ENCODE results near the gene RAC3.

RAC3 gene

GRCh38 chr17:82031303-82031884, at the start of gene RAC3:
Gene RAC3, plus strand, starts transcription at chr17:82031678. Its CDS starts 84 bp downstream, at chr17:82031762.
- no peak for DNase-seq

- no peak for DNase-seq
These were observed 48.4 kb upstream of the RAC3 start for GRCh38 chr17:81983011-81983638.

GRCh38 chr17:81983639-81984373, 47.7 kb upstream of the RAC3 start:
- no peak for DNase-seq

GRCh38 chr17:81984773-81985410, 46.6 kb upstream of the RAC3 start:
- no peak for DNase-seq

GRCh38 chr17:81986606-81987005, 44.9 kb upstream of the RAC3 start:
- DNase-seq = no peak

DNA sequence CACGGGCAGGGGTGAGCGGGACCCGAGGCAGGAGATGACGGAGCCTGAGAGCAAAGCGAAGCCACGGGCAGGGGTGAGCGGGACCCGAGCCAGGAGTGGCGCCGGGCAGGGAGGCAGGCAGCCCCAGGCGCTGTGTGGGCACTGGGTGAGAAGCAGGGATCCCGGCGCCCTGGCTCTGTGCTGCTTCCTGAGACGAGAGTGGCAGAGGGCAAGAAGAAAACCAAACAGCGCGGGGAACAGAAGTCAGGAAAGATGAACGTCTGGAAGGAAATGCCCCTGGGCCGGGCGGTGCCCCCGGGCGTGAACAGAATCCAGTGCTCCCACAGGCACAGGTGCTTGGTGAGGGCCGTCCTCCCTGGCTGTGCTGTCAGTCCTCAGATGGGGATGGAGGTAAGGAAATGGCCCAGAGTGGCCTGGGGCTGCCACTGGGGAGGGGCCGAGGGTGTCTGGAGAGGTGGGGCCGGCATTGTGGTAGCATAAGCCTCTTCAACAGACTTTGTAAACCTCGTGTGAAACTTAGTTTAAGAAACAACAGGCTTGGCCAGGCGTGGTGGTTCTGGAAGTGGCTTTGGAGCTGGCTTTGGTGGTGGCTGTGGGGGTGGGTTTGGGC, 44.2 kb upstream of the RAC3 start:
- DNase-seq = no peak

GRCh38 chr17:81990836-81991683, 40.4 kb upstream of the RAC3 start:
- DNase-seq = no peak

DNA sequence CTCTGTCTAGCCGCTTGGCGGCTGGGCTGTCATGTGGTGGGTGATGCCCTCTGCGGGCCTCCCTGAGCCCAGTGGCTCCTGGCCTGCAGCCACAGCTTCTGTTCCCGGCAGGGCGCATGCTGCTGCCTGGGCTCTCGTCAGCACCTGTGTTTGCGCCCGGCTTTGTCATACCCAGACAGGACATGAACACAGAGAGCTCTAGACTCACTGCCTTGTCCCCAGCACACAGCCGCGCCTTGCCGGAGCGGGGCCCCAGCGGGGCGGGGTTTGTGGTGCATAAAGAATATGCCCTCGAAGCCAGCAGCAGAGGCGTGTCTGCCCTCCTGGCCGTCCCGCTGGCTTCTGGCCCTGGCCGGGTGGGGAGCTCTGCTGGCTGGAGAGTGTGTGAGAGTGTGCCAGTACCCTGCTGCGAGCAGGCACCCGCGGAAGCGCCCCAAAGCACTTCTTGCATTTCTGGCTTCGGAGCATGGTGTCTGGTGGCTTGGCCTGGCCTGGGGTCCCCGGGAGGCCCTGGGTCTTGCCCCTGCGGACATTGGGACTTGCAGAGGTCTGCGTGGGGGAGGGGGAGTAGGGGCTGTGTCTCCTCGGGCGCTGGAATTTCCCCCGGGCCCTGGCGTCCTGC, 39.7 kb upstream of the RAC3 start:
- no peak for DNase-seq

DNA sequence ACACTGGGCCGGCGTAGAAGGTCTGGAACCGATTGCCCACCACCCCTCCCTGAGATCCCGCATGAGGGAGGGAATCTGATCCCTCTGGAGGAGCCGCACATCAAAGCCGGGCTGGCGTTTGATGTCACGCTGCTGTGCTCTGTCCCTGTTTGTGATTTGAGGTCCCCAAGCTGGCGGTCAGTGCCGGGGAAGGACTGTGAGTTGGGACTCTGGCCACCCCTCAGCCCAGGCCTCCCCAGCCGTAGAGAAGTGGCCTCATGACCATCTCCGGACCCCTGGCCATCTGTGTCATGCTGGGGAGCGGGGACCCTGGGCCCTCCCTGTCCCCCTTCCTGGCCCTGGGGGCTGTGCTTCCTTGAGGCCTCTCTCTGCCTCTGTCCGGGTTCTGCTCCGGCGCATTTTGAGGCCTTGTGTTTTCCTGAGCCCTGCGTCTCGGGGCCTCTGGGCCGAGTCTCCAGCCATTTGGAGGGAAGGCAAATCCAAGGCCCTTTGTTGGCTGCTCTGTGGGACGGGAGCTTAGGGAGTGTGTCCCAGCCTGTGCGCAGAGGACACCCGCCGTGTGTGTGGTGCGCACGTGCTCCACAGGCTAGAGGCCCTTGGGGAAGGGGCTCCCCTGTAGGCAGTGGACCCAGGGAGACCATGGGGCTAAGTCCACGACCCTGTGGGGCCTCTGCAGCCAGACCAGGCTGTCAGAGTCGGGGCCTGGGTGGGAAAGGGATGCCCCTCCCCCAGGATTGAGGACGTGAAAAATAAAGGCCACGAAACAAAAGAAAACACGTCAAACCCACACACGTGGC, 39.0 kb upstream of the RAC3 start:
- no peak for DNase-seq

DNA sequence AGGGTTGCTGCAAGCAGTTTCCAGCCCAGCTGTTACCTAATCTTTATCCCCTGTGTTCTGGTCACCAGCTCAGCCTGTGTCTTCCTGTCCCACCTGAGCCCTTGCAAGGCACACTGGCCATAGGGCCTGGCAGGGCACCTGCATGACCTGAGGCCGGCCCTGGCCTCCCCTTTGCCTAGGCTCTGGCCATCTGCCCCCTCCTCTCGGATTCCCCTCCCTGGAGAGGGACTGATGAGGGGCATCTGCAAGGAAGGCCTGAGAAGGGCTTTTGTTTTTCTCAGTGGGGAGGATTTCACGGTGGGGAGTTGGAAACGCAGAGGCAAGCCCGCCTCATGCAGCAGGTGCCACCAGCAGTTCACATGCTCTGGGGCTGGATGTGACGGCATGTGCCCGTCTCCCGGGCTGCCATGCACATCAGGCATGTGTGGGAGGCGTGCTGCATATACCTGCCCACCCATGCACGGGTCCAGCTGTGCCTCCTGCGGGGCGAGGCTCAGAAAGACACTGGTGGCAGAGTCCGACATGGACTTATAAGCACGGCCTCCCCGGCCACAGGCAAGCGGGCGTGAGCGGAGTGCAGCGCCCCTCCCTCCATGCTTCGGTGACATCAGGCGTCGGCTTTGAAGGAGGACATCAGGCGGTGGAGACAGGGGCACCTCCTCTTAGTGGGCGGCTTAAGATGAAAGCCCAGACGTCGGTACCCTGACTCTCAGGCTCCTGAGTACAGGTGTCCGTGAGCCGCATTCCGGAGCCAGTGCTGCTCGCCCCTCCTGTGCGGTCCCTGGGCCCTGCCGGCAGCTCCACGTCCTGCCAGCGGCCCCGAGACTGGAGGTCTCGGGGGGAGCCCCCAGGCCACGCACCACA, 37.5 kb upstream of the RAC3 start:
- no peak for DNase-seq

DNA sequence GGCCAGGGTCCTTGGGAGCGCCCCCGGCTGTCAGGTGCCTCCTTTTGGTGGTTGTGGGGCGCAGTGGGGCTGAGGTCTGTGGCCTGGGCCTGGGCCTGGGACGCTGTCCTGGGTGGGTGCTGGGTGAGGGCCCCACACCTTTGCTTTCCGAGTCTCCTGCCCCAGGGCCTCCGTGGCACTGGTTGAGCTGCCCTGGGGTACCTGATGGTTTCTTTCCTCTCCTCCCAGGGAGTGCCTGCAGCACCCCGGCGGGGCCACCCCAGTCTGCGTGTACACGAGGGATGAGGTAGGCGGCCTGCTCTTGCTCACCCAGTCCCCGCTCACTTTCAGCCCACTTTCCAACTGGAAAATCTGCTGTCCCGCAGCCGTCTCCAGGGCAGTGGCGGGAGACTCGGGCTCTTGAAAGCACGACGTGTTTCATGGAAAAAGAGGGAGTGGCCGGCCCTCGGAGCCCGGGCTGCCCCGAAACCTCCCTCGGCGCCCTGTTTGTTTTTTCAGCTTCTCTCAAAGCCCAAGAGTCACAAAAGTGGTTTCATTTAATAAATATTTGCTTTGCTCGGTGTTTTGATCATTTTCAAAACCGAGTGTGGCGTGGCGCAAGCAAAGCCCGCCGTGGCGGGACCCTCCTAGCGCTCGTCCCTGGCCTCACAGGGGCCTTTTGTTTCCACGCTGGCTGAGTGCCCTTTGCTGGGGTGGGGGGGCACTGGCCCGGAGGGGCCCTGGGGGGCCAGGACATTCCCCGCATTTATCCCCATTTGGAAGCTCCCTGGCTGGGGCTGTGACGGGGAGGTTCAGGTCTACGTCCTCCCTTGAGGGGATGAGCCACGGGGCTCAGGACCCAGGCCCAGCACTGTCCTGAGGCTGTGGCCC, 36.6 kb upstream of the RAC3 start:
- DNase-seq = no peak

DNA sequence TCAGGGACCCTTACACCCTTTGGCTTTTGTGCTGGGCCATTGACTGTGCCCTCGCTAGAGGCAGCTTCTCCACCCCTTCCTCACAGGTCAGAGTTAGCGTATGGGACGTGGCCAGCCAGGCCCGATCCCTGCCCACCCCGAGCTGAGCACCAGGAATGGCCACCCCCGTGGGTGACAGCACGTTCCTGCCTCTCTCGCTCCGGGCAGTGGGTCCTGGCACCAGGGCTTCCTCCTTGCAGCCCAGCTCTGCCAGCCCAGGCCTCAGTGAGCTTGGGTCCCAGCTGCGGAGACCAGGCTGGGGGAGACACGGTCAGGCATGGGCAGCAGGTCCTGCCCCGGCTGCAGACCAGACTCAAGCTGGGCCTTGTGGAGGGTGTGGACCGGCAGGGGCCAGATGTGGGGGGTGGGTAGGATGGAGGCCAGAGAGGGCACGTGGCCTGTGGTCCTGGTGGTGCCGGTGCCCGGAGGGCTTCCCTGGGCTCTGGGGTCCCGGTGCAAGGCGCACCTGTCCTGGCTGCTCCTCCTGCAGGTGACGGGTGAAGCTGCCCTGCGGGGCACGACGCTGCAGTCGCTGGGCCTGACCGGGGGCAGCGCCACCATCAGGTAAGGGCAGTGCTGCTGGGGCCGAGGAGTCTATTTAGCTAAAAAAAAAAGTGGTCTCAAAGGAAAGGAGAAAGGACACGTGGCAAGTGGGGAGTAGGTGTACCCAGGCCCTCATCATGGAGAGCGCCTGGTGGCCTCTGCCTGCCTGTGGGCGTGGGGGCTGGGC, 35.8 kb upstream of the RAC3 start:
- DNase-seq = no peak

- DNase-seq = no peak
These were observed 35.2 kb upstream of the RAC3 start for GRCh38 chr17:81996232-81996756.

GRCh38 chr17:81996757-81997441, 34.6 kb upstream of the RAC3 start:
- DNase-seq = no peak

GRCh38 chr17:81998212-81998611, 33.3 kb upstream of the RAC3 start:
- DNase-seq = no peak

DNA sequence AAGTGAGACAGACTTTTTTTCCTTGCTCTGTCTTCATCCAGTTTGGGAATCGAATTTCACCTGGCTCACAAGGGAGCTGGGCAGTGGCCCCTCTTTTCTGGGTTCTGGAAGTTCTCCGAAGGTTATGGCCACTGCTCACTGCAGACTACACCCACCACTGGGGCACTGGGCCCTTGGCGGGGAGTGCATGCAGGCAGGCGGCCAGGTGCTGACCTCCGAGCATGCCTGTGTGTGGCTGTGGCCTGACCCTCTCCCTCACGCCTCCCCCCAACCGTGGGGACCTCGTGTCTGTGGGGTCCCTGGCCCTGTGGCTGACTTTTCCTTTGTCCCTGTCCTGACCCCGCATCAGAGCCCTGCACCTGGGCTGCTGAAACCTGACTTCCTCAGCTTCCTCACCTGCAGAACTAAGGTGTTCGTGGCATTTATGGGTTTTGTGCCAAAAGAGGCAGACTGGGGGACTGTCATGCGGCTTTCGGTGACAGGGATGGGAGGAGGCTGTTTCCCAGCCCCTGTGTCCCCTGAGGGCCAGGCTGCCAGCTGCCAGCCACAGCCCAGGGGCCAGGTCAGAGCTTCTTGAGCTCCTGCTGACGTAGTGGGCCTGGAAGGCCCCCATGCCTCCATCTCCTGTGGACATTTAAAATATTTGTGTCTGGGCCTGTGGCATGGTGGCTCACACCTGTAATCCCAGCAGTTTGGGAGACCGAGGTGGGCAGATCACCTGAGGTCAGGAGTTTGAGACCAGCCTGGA, 32.6 kb upstream of the RAC3 start:
- no peak for DNase-seq

DNA sequence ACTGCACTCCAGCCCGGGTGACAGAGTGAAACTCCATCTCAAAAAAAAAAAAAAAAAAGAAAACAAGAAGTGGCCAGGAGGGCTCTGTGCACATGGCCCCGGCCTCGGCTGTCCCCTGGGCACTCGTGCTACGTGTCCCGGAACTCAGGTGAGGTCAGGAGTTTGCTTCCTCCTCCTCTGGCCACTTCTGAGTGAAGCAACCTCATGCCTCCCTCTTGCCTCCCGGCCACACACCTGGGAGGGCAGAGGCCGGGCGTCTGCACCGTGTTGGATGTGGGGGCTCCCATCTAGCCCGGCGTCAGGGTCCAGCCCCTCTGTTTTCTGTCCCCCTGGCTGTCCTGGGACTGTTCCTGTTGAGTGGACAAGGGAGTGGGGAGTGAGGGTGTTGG, 31.9 kb upstream of the RAC3 start:
- DNase-seq = no peak
